ENCODE data around the gene PTCD1. TPM values are rescaled to one million over a fixed set of nuclear protein-coding genes. Genes with fewer than 3 reads are reported as not detected.

PTCD1 gene
- total RNA-seq, 1 experiment from 2014 or later: 11.8 TPM

- Histone ChIP-seq H3K27me3 (replicated peaks; ENCODE audit: insufficient read depth, low read depth, low read length, poor library complexity) (no peaks in the 10 kb centered on the region), H3K4me1 (ENCODE audit: insufficient read depth, low read length, poor library complexity, severe bottlenecking) (no peaks in the 10 kb centered on the region), H3K4me3 (ENCODE audit: low read depth, low read length, poor library complexity, severe bottlenecking) (no peak overlapping the region), H3K9me3 (ENCODE audit: low read depth, low read length, poor library complexity, severe bottlenecking) (no peaks in the 10 kb centered on the region), H3K27ac (ENCODE audit: low read depth, low read length, poor library complexity, severe bottlenecking) (no peak overlapping the region), H3K36me3 (ENCODE audit: insufficient read depth, low read length, poor library complexity, severe bottlenecking) (peaks cover 35% of the 10 kb centered on the region)
- no peak for DNase-seq (ENCODE audit: low spot score)
- ChIA-PET POLR2A (ENCODE audit: low non-redundant PET) (interaction anchor here (0.6 kb wide), 1 partner anchor 177 kb away, joined by 3 read pairs; no protein-coding TSS in a partner anchor), CTCF (no interaction called here)
- intact Hi-C loops (cut with micrococcal nuclease; ENCODE audit: unreplicated experiment): no loop called here
- TF ChIP-seq CTCF (conservative IDR thresholded peaks at IDR 0.05; ENCODE audit: low read depth, low read length): no peak
- no peak for TF ChIP-seq EZH2 (IDR thresholded peaks at IDR 0.05; ENCODE audit: borderline replicate concordance, low read depth, low read length, poor library complexity, severe bottlenecking)
- no TSS peak for BruUV-seq (replicated peaks)
These were observed 9.5 kb downstream of the PTCD1 start for GRCh38 chr7:99428972-99429566.

GRCh38 chr7:99424932-99425730, 13.5 kb downstream of the PTCD1 start:
- Histone ChIP-seq H3K27me3 (replicated peaks; ENCODE audit: insufficient read depth, low read depth, low read length, poor library complexity) (no peaks in the 10 kb centered on the region), H3K36me3 (ENCODE audit: insufficient read depth, low read length, poor library complexity, severe bottlenecking) (peaks cover 47% of the 10 kb centered on the region), H3K4me1 (ENCODE audit: insufficient read depth, low read length, poor library complexity, severe bottlenecking) (no peaks in the 10 kb centered on the region), H3K4me3 (ENCODE audit: low read depth, low read length, poor library complexity, severe bottlenecking) (no peak overlapping the region), H3K9me3 (ENCODE audit: low read depth, low read length, poor library complexity, severe bottlenecking) (no peaks in the 10 kb centered on the region), H3K27ac (ENCODE audit: low read depth, low read length, poor library complexity, severe bottlenecking) (no peak overlapping the region)
- intact Hi-C loops (cut with micrococcal nuclease; ENCODE audit: unreplicated experiment): no loop called here
- DNase-seq (ENCODE audit: low spot score): no peak
- ChIA-PET POLR2A (ENCODE audit: low non-redundant PET) (no interaction called here), CTCF (no interaction called here)
- no peak for TF ChIP-seq EZH2 (IDR thresholded peaks at IDR 0.05; ENCODE audit: borderline replicate concordance, low read depth, low read length, poor library complexity, severe bottlenecking)
- no peak for TF ChIP-seq CTCF (conservative IDR thresholded peaks at IDR 0.05; ENCODE audit: low read depth, low read length)
- BruUV-seq (replicated peaks): no TSS peak

DNA sequence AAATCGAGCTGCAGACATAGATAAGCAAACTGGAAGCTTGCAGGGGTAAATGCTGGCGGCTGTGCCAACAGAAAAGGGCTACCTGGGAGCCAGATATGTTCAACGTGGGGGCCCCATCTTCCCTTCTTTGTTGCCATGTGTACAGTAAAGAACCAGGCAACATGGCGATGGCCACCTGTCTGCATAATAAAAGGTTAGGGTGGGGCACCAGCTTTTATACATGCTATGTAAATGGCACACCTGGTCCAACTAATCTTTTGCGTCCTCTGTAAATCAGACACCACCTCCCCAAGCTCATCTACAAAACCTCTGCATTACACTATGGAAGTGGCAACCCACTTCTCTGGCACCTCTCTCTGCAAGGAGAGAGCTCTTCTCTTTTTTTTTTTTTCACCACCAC, 16.0 kb downstream of the PTCD1 start:
- Histone ChIP-seq H3K27me3 (replicated peaks; ENCODE audit: insufficient read depth, low read depth, low read length, poor library complexity) (no peaks in the 10 kb centered on the region), H3K36me3 (ENCODE audit: insufficient read depth, low read length, poor library complexity, severe bottlenecking) (peaks cover 62% of the 10 kb centered on the region), H3K9me3 (ENCODE audit: low read depth, low read length, poor library complexity, severe bottlenecking) (no peaks in the 10 kb centered on the region), H3K27ac (ENCODE audit: low read depth, low read length, poor library complexity, severe bottlenecking) (no peak overlapping the region), H3K4me1 (ENCODE audit: insufficient read depth, low read length, poor library complexity, severe bottlenecking) (no peaks in the 10 kb centered on the region), H3K4me3 (ENCODE audit: low read depth, low read length, poor library complexity, severe bottlenecking) (no peak overlapping the region)
- no TSS peak for BruUV-seq (replicated peaks)
- TF ChIP-seq EZH2 (IDR thresholded peaks at IDR 0.05; ENCODE audit: borderline replicate concordance, low read depth, low read length, poor library complexity, severe bottlenecking) (no peak), CTCF (conservative IDR thresholded peaks at IDR 0.05; ENCODE audit: low read depth, low read length) (no peak)
- ChIA-PET POLR2A (ENCODE audit: low non-redundant PET) (no interaction called here), CTCF (no interaction called here)
- intact Hi-C loops (cut with micrococcal nuclease; ENCODE audit: unreplicated experiment): no loop called here
- no peak for DNase-seq (ENCODE audit: low spot score)

Measured in A673 (cell line).